NCI-H345 treated with DMSO at 0.1 percent for 48 hours (cell line): ENCODE data around the gene PCNX2.

Source experiments
- DNase-seq: peaks from one replicate; lab custom pipeline; 2025; ENCODE audit not compliant: unreplicated experiment; lab: John Stamatoyannopoulos, UW

The PCNX2 gene

GRCh38 chr1:232970508-232970907, 325.0 kb downstream of the PCNX2 start:
- no peak for DNase-seq

GRCh38 chr1:232969799-232970198, 325.7 kb downstream of the PCNX2 start:
- DNase-seq, result no peak

GRCh38 chr1:232968965-232969364, 326.6 kb downstream of the PCNX2 start:
- no peak for DNase-seq

GRCh38 chr1:232968391-232968790, 327.1 kb downstream of the PCNX2 start:
- no peak for DNase-seq

DNA sequence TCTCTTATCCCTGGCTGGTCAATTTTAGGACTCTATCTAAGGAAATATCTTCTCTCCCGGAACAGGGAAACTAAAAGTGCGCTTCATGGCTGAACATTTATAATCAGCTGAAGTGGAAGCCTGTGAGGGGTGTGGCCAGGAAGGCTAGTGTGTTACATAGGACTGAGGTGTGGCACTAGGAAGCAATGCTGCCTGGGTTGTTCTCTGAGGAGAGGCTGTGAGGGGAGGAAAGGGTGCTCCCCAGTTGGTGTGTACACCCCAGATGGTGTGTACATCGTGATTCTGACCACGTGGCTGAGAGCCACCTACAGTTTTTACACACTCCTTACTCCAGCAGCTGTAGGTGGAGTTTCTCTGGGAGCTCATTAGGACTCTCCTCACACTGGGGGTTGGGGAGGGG, 328.9 kb downstream of the PCNX2 start:
- no peak for DNase-seq

DNA sequence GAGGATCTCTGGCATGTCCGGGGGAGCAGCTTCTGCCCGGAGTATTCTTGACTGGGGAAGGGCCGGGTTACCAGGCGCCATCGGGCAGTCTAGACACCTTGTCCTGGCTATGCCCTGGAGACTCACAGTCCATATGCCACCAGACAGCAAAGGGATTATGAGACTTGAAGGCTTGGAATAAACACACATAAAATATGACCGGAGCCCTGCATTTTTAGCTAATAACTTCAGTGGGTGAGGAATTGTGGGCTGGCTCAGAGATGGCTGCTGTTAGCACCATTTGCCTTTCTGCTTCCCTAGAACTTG, 329.7 kb downstream of the PCNX2 start:
- DNase-seq, result no peak

DNA sequence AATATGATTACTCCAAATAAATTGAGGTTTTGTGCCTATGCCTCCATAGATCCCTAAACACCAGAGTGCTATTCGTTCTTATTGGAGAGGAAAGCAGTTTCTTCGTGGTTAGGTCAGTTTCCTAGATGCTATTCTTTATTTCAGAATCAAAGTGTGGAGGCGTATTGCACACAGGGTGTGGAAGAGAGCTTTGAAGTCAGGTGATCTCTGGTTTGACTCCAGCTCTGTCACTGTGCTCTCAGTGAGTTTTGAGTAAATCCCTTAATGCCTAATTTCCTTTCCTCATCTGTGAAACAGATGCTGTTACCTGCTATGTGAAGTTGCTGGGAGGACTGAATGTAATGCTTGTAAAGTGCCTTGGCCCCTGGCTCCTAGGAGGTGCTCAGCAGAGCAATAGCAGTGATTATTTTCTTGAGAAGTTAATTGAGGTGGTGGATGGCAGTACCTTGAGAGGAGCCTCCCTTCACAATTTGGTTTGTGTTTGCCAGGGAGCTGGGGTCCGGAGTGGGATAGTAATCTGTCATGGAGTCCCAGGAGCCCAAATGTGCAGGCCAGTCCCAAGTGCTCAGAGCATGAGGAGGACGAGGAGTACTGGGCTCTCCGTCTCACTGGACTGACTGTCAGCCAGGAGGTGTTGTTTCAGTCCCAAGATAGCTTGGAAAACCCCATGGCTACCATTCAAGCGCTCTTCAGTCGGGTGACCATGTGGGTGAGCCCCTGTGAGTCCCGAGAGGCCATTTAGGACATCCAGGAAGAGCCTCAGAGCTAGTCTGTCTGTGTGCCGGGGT, 330.2 kb downstream of the PCNX2 start:
- no peak for DNase-seq

DNA sequence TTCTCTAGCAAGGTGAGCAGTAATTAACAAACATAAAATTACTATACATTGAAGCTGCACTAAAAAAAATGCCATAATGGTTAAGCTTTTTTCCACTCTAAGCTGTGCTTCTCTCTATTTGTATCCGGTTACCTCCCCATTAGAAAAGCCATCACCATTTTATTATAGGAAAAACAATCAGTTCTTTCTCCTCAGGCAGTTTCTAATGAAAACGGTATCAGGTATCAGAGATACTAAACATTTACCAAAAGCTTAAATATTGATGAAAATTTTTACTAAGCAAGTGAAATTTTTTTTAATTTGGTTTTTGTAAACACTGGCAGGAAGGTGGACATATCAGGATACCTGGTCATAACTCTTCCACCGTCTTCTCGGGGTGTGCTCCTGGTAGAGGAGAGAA, 330.9 kb downstream of the PCNX2 start:
- no peak for DNase-seq

- DNase-seq, result no peak
Measured at GRCh38 chr1:232962761-232963745, 332.5 kb downstream of the PCNX2 start.

GRCh38 chr1:232958067-232958466, 337.5 kb downstream of the PCNX2 start:
- no peak for DNase-seq

GRCh38 chr1:232956081-232956480, 339.4 kb downstream of the PCNX2 start:
- DNase-seq, result no peak

DNA sequence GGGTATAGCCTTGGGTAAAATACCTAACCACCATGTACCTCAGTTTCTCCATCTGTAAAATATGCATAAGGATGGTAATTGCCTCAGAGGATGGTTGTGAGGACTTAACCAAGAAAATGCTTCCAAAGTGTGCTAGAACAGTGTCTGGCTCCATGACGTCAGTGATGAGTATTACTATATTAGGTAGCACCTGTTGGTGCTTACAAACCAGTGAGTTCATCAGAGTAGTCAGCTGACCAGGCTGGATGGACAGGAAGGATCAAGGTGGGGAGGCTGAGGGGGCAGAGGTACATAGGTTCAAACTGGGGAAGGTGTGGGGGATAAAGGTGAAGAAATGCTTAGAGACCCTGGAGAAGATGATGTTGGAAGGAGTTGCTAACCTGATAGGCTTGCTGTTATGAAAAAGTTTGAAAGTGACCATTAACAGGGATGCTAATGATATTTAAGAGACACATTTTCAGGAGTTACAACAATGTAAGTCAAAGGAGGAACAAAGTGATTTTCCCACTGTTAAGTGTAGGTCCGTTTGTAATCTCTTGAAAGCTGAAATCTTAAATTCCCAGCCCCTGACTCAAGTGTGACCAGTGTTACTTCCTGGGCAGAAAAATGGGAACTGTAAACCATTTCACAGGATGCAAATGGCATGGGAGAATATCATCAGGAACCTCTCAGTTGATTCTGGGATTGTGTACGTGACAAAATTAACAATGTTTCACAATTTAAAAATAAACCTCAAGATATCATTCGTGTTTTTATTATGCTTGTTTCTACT, 340.7 kb downstream of the PCNX2 start:
- DNase-seq, result no peak

DNA sequence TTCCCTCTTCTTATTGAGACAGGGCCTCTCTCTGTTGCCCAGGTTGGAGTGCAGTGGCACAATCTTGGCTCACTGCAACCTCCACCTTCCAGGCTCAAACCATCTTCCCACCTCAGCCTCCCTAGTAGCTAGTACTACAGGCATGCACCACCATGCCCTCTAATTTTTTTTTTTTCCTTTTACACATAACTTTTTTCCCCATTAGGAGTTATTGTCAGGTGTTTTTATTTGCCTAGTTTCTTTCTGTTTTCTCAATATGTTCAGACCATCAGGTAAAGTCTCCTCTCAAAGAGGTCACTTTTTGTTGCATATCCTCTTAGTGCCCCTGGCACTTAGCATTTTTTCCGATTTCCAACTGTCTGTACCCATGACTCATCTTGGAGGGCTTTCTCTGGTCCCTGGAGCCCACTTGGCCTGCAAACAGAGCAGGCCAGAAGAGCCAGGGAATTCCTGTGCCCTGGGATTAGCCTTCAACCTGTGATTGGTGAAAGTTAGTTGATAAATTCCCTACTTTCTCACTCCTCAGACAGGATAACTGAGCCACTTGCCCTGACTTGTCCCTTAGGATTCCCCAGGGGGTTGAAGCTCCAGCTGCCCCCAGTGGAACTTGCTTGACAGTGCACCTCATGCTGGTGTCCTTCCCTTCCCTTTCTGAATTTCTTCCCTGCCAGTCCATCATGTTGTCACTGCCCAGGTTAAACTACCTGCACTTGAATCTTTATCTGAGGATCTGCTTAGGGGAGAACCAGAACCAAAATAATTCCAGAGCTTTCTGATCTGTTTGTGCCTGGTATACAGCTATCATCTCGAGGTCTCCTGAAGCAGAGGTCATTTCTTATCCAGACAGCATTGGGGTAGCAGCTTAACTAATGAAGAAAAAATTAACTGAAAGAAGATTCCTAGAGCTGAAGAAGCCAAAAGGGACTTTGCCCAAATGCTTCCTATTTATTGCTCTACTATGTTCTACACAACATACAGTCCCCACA, 342.7 kb downstream of the PCNX2 start:
- peak; percentile 20 for DNase-seq

DNA sequence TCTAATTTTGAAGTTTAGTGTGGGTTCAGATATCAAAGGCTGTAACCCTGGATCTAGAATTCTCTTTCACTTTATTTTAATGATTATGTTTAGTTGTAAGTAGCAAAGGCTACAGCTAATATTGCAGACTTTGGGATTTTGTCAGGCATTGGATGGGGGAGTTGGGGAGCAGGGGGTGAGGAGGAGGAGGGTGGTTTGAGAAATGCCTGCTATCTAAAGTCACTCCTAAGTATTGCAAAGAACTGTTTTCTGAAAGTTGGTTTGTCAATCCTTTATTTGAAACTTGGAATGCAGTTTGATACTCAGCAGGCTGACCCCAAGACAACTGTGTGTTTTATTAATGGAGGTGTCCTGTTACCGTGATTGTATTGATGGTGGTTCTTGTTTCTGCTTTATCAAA, 343.9 kb downstream of the PCNX2 start:
- no peak for DNase-seq

GRCh38 chr1:232951180-232951579, 344.3 kb downstream of the PCNX2 start:
- DNase-seq, result no peak

DNA sequence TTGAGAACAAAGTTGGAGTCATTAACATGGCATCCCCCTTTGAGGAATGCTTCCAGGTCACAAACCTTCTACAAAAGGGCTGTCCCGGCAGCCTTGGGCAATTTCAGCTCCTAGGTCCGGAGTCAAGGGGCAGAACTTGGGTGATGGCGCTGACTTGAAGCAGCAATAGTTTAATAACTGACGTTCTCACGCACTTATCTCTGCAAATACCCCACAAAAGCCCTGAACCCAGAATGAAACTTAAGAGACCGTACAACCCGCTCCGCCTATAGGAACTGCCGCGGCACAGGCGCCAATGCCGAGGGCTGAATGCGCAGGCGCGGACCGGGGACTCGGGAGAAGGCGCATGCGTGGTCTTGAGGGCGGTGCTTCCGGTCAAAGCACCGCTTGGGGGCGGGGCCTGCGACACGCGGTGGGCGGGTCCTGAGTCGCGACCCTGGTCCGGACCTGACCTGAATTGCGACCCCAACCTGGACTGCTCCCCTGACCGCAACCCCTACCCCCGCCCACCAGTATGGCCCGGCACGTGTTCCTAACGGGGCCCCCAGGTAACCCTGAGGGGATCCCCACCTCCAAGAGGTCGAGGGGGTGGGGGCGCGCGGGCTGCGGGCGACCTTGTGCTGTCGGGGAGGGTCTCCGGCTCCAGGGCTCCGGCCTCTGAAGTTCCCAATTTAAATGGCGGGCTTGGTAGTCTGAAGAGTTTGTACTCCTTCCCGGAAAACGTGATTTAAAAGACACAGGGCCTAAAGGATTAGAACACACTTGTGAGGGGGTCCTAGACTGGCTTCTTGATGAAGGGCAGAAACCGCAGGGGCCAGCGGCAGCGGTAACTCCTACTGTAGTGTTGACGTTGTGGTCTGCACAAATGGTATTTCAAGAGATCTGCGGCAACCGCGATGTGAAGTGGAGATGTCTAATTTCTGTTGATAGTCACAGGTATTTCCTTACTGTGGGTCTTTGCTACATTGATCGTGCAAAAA, 345.0 kb downstream of the PCNX2 start, which contains the start of gene NTPCR:
TSS of gene NTPCR (plus strand) at position 415 of the 980 bp plus-strand sequence. CDS start at position 515, 100 bp downstream.
- peak; percentile 91 for DNase-seq

GRCh38 chr1:232949636-232950196, 345.8 kb downstream of the PCNX2 start:
- DNase-seq, result no peak

DNA sequence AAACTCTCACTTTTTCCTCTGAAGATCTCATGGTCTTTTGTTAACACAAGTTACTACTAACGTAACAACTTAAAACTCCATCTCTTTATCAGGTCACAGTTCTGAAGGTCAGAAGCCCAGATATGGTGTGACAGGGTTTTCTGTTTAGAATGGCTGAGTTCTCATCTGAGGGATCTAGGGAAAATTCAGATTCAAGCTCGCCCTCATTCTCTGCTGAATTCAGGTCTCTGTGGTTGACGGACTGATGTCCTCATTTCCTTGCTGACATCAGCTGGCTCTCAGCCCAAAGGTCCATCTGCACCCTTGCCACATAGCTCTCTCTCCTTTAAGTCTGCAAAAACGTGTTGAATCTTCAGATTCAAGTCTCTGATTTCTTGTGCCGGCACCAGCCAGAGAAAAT, 351.2 kb downstream of the PCNX2 start:
- no peak for DNase-seq
